Peyer's patch (tissue), 4 donors: ENCODE measurements around the gene IMPG2.

Source experiments
- CTCF ChIP-seq, 6 experiments: fragments of 450-650 bp in 4 of 6; fragments of 200-600 bp in 2 of 6; sonication (generic) in 1 of 6; IDR thresholded peaks; one replicate each; pipeline ENCODE4 v1.5.1; 2017 to 2019; ENCODE audit warnings: antibody characterized with exemption in 6 of 6, mild to moderate bottlenecking in 3 of 6, moderate library complexity in 1 of 6
- POLR2A ChIP-seq, 2 donors: fragments of 450-650 bp; IDR thresholded peaks; one replicate each; pipeline ENCODE4 v1.5.1; 2017; ENCODE audit warnings: antibody characterized with exemption in 2 of 2, mild to moderate bottlenecking in 2 of 2, moderate library complexity in 2 of 2

DNA sequence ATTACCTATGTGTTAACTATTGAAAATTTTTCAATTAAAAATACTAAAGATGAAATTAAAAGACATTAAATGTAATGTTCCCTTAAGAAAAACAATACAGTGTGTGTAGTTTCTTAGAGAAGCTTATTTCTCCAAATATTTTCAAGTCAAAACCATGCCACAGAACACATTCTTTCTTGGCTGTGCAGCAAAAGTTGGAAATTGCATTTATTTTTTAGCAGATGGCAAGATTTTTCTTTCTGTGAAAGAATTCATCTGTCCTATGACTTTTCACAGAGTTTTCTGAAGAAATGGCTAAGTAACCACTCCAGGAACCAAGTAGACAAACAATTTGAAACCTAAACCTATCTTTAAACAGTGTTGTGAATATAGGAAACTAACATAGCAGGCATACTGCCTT is 47.2 kb downstream of the IMPG2 start:
- no peak for TF ChIP-seq POLR2A (IDR thresholded peaks at IDR 0.05)
- no peak for TF ChIP-seq CTCF (IDR thresholded peaks at IDR 0.05)
